ENCODE data around the gene TSC2. TPM values are rescaled to one million over a fixed set of nuclear protein-coding genes. Genes with fewer than 3 reads are reported as not detected.
"Not testable (repeated sequence)": the region's sequence is repeated elsewhere in the genome, so short reads cannot be mapped to it uniquely, and the experiment has no call there.

TSC2 gene
- total RNA-seq, 1 experiment from 2014 or later = 47.7 TPM

GRCh38 chr16:2009791-2010510, 37.8 kb upstream of the TSC2 start, which contains the start of gene ZNF598:
Gene ZNF598 (minus strand): TSS chr16:2009821.
- DNase-seq (ENCODE audit: low spot score) = peak; percentile 61

- DNase-seq (ENCODE audit: low spot score) = not testable (repeated sequence)
Observed at GRCh38 chr16:2011726-2012125, 36.1 kb upstream of the TSC2 start.

GRCh38 chr16:2013527-2013926, 34.3 kb upstream of the TSC2 start:
- no peak for DNase-seq (ENCODE audit: low spot score)

- DNase-seq (ENCODE audit: low spot score) = peak; percentile 92
Observed at GRCh38 chr16:2015117-2015946, 32.5 kb upstream of the TSC2 start.

- no peak for DNase-seq (ENCODE audit: low spot score)
Observed at GRCh38 chr16:2015947-2016208, 31.9 kb upstream of the TSC2 start.

- DNase-seq (ENCODE audit: low spot score) = no peak
Observed at GRCh38 chr16:2016407-2016922, 31.3 kb upstream of the TSC2 start.

GRCh38 chr16:2019518-2019920, 28.3 kb upstream of the TSC2 start, which contains the start of gene NPW:
Gene NPW (plus strand): TSS chr16:2019785.
- DNase-seq (ENCODE audit: low spot score) = no peak

GRCh38 chr16:2019921-2020831, 27.6 kb upstream of the TSC2 start:
- DNase-seq (ENCODE audit: low spot score) = no peak

- DNase-seq (ENCODE audit: low spot score) = no peak
Observed at GRCh38 chr16:2022723-2023091, 25.1 kb upstream of the TSC2 start.

- DNase-seq (ENCODE audit: low spot score) = peak; percentile 90
Observed at GRCh38 chr16:2023092-2024031, 24.4 kb upstream of the TSC2 start.

- no peak for DNase-seq (ENCODE audit: low spot score)
Observed at GRCh38 chr16:2024032-2024420, 23.8 kb upstream of the TSC2 start.

GRCh38 chr16:2025251-2025650, 22.5 kb upstream of the TSC2 start:
- no peak for DNase-seq (ENCODE audit: low spot score)

GRCh38 chr16:2025878-2026460, 21.8 kb upstream of the TSC2 start:
- DNase-seq (ENCODE audit: low spot score) = no peak

GRCh38 chr16:2026461-2027023, 21.2 kb upstream of the TSC2 start, which contains the start of gene NHERF2:
Gene NHERF2 (plus strand): TSS chr16:2026902. CDS start chr16:2027006, 104 bp downstream.
- DNase-seq (ENCODE audit: low spot score) = no peak

- DNase-seq (ENCODE audit: low spot score) = no peak
Observed at GRCh38 chr16:2027024-2028010, 20.5 kb upstream of the TSC2 start.

- no peak for DNase-seq (ENCODE audit: low spot score)
Observed at GRCh38 chr16:2028146-2028545, 19.6 kb upstream of the TSC2 start.

- no peak for DNase-seq (ENCODE audit: low spot score)
Observed at GRCh38 chr16:2028620-2029220, 19.1 kb upstream of the TSC2 start.

- no peak for DNase-seq (ENCODE audit: low spot score)
Observed at GRCh38 chr16:2029350-2029749, 18.4 kb upstream of the TSC2 start.

All from A172 (cell line).